Measurements from ENCODE around the gene COL6A3.

COL6A3 gene

DNA sequence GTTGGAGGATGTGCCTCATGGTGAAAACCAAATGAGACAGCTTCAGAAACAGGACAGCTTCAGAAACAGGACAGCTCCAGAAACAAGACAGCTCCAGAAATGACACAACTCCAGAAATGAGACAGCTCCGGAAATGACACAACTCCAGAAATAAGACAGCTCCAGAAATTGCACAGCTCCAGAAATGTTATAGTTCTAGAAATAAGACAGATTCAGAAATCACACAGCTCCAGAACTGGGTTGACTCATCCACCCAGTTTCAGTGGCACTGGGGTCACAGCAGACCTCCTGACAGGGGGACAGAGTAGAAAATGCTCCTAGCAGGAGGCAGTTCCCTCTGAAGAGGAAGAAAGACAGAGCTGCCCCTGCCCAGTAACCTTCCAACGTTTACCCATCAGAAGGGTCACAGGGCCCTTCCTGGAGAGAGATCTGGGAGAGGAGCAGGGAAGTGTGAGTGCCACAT, 26.9 kb upstream of the COL6A3 start:
- Histone ChIP-seq H3K27ac (ENCODE audit: low read depth, low read length) (no peak overlapping the region), H3K4me3 (ENCODE audit: low read length) (no peak overlapping the region), H4K20me1 (ENCODE audit: control insufficient read depth, insufficient read depth, low read depth, low read length) (no peaks in the 10 kb centered on the region), H3K9me3 (ENCODE audit: control insufficient read depth, insufficient read depth, low read length) (no peaks in the 10 kb centered on the region), H3F3A (ENCODE audit: control insufficient read depth, insufficient read depth) (no peaks in the 10 kb centered on the region), H3K36me3 (ENCODE audit: control insufficient read depth, low read length) (no peaks in the 10 kb centered on the region), H3K79me2 (ENCODE audit: control insufficient read depth, low read length) (no peaks in the 10 kb centered on the region), H3K4me2 (ENCODE audit: low read length) (no peak overlapping the region), H3K27me3 (ENCODE audit: control insufficient read depth, low read length) (peaks cover 3% of the 10 kb centered on the region), H3K4me1 (ENCODE audit: control insufficient read depth, low read length) (no peaks in the 10 kb centered on the region), H3K9me2 (replicated peaks; ENCODE audit: control insufficient read depth, low read length) (no peaks in the 10 kb centered on the region)
- TF ChIP-seq, protein P1, sequence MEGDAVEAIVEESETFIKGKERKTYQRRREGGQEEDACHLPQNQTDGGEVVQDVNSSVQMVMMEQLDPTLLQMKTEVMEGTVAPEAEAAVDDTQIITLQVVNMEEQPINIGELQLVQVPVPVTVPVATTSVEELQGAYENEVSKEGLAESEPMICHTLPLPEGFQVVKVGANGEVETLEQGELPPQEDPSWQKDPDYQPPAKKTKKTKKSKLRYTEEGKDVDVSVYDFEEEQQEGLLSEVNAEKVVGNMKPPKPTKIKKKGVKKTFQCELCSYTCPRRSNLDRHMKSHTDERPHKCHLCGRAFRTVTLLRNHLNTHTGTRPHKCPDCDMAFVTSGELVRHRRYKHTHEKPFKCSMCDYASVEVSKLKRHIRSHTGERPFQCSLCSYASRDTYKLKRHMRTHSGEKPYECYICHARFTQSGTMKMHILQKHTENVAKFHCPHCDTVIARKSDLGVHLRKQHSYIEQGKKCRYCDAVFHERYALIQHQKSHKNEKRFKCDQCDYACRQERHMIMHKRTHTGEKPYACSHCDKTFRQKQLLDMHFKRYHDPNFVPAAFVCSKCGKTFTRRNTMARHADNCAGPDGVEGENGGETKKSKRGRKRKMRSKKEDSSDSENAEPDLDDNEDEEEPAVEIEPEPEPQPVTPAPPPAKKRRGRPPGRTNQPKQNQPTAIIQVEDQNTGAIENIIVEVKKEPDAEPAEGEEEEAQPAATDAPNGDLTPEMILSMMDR (IDR thresholded peaks at IDR 0.05; ENCODE audit: low read depth, low read length, poor library complexity, severe bottlenecking), result no peak
- no peak for TF ChIP-seq EZH2phosphoT487 (IDR thresholded peaks at IDR 0.05; ENCODE audit: borderline replicate concordance, low read length)

DNA sequence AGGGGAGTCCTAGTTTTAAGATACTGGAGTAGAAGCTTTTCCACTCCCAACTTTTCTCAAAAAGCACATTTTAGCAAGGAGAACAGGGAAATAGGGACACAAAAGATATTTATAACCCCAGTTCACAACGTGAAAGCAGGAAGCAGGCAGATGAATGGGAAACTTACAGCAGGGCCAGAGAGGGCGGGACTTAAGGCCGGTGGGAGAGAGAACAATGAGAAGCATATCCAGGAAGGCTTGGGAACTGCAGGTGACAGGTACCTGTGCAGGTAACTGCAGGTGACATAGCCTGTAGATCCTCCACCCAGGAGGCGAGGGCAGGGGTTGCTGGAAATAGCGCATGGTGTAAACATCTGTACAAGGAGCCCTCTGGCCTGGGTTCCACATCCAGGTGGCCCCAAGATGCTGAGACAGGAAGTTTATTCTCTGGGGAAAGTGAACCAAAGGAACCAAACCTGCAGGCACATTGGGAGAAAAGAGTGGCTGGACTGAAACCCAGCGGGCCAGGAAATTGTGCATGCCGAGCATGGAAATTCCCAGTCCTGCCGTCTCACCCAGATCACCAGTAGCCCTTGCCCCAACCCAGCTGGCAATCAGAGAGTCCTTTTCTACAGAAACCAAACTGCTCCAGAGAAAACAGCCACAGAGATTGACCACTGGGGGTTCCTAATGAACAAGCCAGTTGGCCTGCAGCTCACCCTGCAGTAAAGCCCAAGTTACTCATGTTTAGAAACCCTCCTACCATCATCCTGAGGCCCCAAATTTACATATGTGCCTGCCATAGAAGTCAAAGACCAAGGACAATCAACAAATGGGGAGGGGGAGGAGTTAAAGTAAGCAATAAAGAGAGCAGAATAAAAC, 24.3 kb upstream of the COL6A3 start:
- H3K79me2 ChIP-seq (ENCODE audit: control insufficient read depth, low read length), result no peaks in the 10 kb centered on the region
- peaks cover 3% of the 10 kb centered on the region for H3K27me3 ChIP-seq (ENCODE audit: control insufficient read depth, low read length)
- no peaks in the 10 kb centered on the region for H3K9me3 ChIP-seq (ENCODE audit: control insufficient read depth, insufficient read depth, low read length)
- TF ChIP-seq, protein P1 (IDR thresholded peaks at IDR 0.05; ENCODE audit: low read depth, low read length, poor library complexity, severe bottlenecking), result no peak
- TF ChIP-seq EZH2phosphoT487 (IDR thresholded peaks at IDR 0.05; ENCODE audit: borderline replicate concordance, low read length), result no peak
- peaks cover 5% of the 10 kb centered on the region for H3K4me1 ChIP-seq (ENCODE audit: control insufficient read depth, low read length)
- no peak overlapping the region for H3K27ac ChIP-seq (ENCODE audit: low read depth, low read length)
- H3K4me2 ChIP-seq (ENCODE audit: low read length), result no peak overlapping the region
- no peaks in the 10 kb centered on the region for H3K36me3 ChIP-seq (ENCODE audit: control insufficient read depth, low read length)
- H3K4me3 ChIP-seq (ENCODE audit: low read length), result no peak overlapping the region
- H3F3A ChIP-seq (ENCODE audit: control insufficient read depth, insufficient read depth), result no peaks in the 10 kb centered on the region
- no peaks in the 10 kb centered on the region for H4K20me1 ChIP-seq (ENCODE audit: control insufficient read depth, insufficient read depth, low read depth, low read length)
- H3K9me2 ChIP-seq (replicated peaks; ENCODE audit: control insufficient read depth, low read length), result no peaks in the 10 kb centered on the region

- Histone ChIP-seq H3K27me3 (ENCODE audit: control insufficient read depth, low read length) (peaks cover 3% of the 10 kb centered on the region), H3K36me3 (ENCODE audit: control insufficient read depth, low read length) (no peaks in the 10 kb centered on the region), H3K4me2 (ENCODE audit: low read length) (no peak overlapping the region), H3F3A (ENCODE audit: control insufficient read depth, insufficient read depth) (no peaks in the 10 kb centered on the region), H3K4me3 (ENCODE audit: low read length) (no peak overlapping the region), H3K27ac (ENCODE audit: low read depth, low read length) (no peak overlapping the region), H3K9me3 (ENCODE audit: control insufficient read depth, insufficient read depth, low read length) (no peaks in the 10 kb centered on the region), H3K4me1 (ENCODE audit: control insufficient read depth, low read length) (peaks cover 5% of the 10 kb centered on the region), H4K20me1 (ENCODE audit: control insufficient read depth, insufficient read depth, low read depth, low read length) (no peaks in the 10 kb centered on the region), H3K9me2 (replicated peaks; ENCODE audit: control insufficient read depth, low read length) (no peaks in the 10 kb centered on the region), H3K79me2 (ENCODE audit: control insufficient read depth, low read length) (no peaks in the 10 kb centered on the region)
- TF ChIP-seq EZH2phosphoT487 (IDR thresholded peaks at IDR 0.05; ENCODE audit: borderline replicate concordance, low read length), result no peak
- TF ChIP-seq, protein P1 (IDR thresholded peaks at IDR 0.05; ENCODE audit: low read depth, low read length, poor library complexity, severe bottlenecking), result no peak
Observed at GRCh38 chr2:237437566-237437965, 23.6 kb upstream of the COL6A3 start.

All from DOHH2 (cell line).